ENCODE data around the gene MS4A18. TPM values are rescaled to one million over a fixed set of nuclear protein-coding genes. Genes with fewer than 3 reads are reported as not detected.

MS4A18 gene
- total RNA-seq, 5 donors from 2014 or later (not counting 1 experiment from before 2014, with no cell fraction given): not detected

DNA sequence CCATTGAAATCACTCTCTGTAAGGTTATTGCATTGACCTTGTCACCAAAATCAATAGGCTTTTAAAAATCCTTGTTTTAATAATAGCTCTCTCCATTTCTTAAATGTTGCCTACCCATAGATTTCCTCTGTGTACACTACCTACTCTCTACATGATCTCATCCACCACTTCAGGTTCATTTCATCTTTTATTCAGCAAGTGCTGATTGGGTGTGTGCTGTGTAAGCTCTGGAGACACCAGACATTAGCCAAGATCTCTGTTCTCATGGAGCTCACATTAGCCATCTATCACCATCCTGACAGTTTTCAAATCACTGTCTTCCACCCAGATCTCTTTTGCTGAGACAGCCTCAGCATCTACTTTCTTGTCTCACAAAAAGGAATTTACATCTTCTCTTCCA, 56.3 kb downstream of the MS4A18 start:
- H3K27ac ChIP-seq (ENCODE audit: low read length): no peak overlapping the region
- CTCF ChIA-PET: interaction anchor here (0.6 to 0.8 kb wide), 2 partner anchors 19 to 993 kb away, joined by 3 to 8 read pairs; no protein-coding TSS in a partner anchor
- no peaks in the 10 kb centered on the region for H3K36me3 ChIP-seq (ENCODE audit: control insufficient read depth in 2 of 2, extremely low read depth in 1 of 2, insufficient read depth in 1 of 2, low read length in 1 of 2)
- Mint-ChIP-seq H3K27me3 (no peaks in the 10 kb centered on the region), H3K4me3 (no peak overlapping the region), H3K36me3 (no peaks in the 10 kb centered on the region), H3K4me1 (no peaks in the 10 kb centered on the region), H3K9me3 (no peaks in the 10 kb centered on the region), H3K27ac (no peak overlapping the region)
- H3K4me3 ChIP-seq (ENCODE audit: control insufficient read depth in 1 of 2, extremely low read depth in 1 of 2, low read length in 1 of 2): no peak overlapping the region
- POLR2A ChIA-PET: no interaction called here
- H3K9me3 ChIP-seq: no peaks in the 10 kb centered on the region
- peaks cover 2 to 9% of the 10 kb centered on the region in 2 experiments for H3K27me3 ChIP-seq (replicated peaks in 1 of 2; ENCODE audit: control insufficient read depth in 2 of 2, extremely low read depth in 1 of 2, insufficient read depth in 2 of 2, low read length in 1 of 2)
- DNase-seq (no peak), ATAC-seq (replicated peaks in 1 of 4) (no peak)
- no peaks in the 10 kb centered on the region for H3K4me1 ChIP-seq (ENCODE audit: control insufficient read depth in 1 of 2, extremely low read depth in 1 of 2, insufficient read depth in 2 of 2, low read length in 2 of 2)

DNA sequence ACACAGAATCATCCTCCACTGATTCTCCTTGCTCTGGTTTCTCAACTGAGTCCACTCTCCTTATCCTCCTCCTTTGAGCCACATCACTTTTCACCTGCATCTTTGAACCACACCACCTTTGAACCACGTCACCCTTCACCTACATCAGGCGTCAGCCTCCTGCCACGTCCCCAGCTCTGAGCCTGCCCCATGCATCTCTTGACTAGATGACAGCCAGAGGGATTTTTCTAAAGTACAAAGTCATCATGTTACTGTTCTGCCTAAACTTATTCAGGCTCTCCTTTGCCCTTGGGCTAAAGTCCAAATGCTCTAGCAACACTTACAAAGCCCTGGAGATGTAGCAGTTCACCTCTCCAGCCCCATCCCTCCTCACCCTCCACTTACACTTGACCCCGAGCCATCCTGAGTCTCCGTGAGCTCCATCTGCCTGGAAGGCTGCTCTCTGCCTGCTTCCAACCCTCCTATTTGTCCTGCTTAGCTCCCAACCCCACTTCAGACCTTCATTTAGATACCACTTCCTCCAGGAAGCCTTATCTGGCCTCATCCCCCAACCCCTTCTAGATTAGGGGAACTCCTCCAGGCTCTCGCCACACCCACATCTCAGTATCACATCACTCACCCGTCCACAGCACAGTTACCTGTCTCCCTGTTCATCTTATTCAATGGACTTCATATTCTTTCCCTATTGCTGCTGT, 56.9 kb downstream of the MS4A18 start:
- CTCF ChIA-PET: interaction anchor here (0.7 to 0.8 kb wide), 2 partner anchors 19 to 854 kb away, joined by 3 to 6 read pairs; no protein-coding TSS in a partner anchor
- Histone ChIP-seq H3K4me3 (ENCODE audit: control insufficient read depth in 1 of 2, extremely low read depth in 1 of 2, low read length in 1 of 2) (no peak overlapping the region), H3K27me3 (replicated peaks in 1 of 2; ENCODE audit: control insufficient read depth in 2 of 2, extremely low read depth in 1 of 2, insufficient read depth in 2 of 2, low read length in 1 of 2) (peaks cover 2 to 5% of the 10 kb centered on the region in 2 experiments), H3K4me1 (ENCODE audit: control insufficient read depth in 1 of 2, extremely low read depth in 1 of 2, insufficient read depth in 2 of 2, low read length in 2 of 2) (no peaks in the 10 kb centered on the region), H3K9me3 (no peaks in the 10 kb centered on the region), H3K36me3 (ENCODE audit: control insufficient read depth in 2 of 2, extremely low read depth in 1 of 2, insufficient read depth in 1 of 2, low read length in 1 of 2) (no peaks in the 10 kb centered on the region), H3K27ac (ENCODE audit: low read length) (no peak overlapping the region)
- no peaks in the 10 kb centered on the region for H3K4me1 Mint-ChIP-seq
- H3K27me3 Mint-ChIP-seq: no peaks in the 10 kb centered on the region
- no peak for ATAC-seq (replicated peaks in 1 of 4)
- H3K36me3 Mint-ChIP-seq: no peaks in the 10 kb centered on the region
- H3K27ac Mint-ChIP-seq: no peak overlapping the region
- no peak for DNase-seq
- no peak overlapping the region for H3K4me3 Mint-ChIP-seq
- no peaks in the 10 kb centered on the region for H3K9me3 Mint-ChIP-seq
- 79% methylated on average over 7 of the region's 7 CpGs for WGBS (ENCODE audit: insufficient coverage)
- POLR2A ChIA-PET: interaction anchor here in 1 of 2 donors (0.6 kb wide), 1 partner anchor 1801 kb away, joined by 8 read pairs; no protein-coding TSS in a partner anchor

DNA sequence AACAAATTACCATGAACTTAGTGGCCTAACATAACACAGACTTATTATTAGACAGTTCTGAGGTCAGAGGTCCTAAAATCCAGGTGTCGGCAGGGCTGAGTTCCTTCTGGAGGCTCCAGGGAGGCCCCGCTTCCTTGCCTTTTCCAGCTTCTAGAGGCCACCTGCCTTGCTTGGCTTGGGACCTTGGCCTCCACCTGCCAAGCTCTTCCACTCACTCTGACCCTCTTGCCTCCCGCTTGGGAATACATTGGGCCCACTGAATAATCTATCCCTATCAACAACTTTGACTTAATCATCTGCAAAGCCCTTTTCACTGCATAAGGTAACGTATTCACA, 57.4 kb downstream of the MS4A18 start:
- H3K4me3 ChIP-seq (ENCODE audit: control insufficient read depth in 1 of 2, extremely low read depth in 1 of 2, low read length in 1 of 2): no peak overlapping the region
- peaks cover 2 to 5% of the 10 kb centered on the region in 2 experiments for H3K27me3 ChIP-seq (replicated peaks in 1 of 2; ENCODE audit: control insufficient read depth in 2 of 2, extremely low read depth in 1 of 2, insufficient read depth in 2 of 2, low read length in 1 of 2)
- H3K4me3 Mint-ChIP-seq: no peak overlapping the region
- DNase-seq: no peak
- H3K36me3 ChIP-seq (ENCODE audit: control insufficient read depth in 2 of 2, extremely low read depth in 1 of 2, insufficient read depth in 1 of 2, low read length in 1 of 2): no peaks in the 10 kb centered on the region
- no peak overlapping the region for H3K27ac ChIP-seq (ENCODE audit: low read length)
- no peaks in the 10 kb centered on the region for H3K9me3 Mint-ChIP-seq
- no peak overlapping the region for H3K27ac Mint-ChIP-seq
- no peak for ATAC-seq (replicated peaks in 1 of 4)
- H3K36me3 Mint-ChIP-seq: no peaks in the 10 kb centered on the region
- no peaks in the 10 kb centered on the region for H3K9me3 ChIP-seq
- H3K4me1 ChIP-seq (ENCODE audit: control insufficient read depth in 1 of 2, extremely low read depth in 1 of 2, insufficient read depth in 2 of 2, low read length in 2 of 2): no peaks in the 10 kb centered on the region
- no peaks in the 10 kb centered on the region for H3K4me1 Mint-ChIP-seq
- H3K27me3 Mint-ChIP-seq: no peaks in the 10 kb centered on the region
- ChIA-PET CTCF (interaction anchor here in 1 of 2 donors (0.7 kb wide), 1 partner anchor 853 kb away, joined by 6 read pairs; no protein-coding TSS in a partner anchor), POLR2A (interaction anchor here in 1 of 2 donors (0.6 kb wide), 1 partner anchor 1801 kb away, joined by 8 read pairs; no protein-coding TSS in a partner anchor)
- WGBS (ENCODE audit: insufficient coverage): 100% methylated on average over 2 of the region's 4 CpGs

DNA sequence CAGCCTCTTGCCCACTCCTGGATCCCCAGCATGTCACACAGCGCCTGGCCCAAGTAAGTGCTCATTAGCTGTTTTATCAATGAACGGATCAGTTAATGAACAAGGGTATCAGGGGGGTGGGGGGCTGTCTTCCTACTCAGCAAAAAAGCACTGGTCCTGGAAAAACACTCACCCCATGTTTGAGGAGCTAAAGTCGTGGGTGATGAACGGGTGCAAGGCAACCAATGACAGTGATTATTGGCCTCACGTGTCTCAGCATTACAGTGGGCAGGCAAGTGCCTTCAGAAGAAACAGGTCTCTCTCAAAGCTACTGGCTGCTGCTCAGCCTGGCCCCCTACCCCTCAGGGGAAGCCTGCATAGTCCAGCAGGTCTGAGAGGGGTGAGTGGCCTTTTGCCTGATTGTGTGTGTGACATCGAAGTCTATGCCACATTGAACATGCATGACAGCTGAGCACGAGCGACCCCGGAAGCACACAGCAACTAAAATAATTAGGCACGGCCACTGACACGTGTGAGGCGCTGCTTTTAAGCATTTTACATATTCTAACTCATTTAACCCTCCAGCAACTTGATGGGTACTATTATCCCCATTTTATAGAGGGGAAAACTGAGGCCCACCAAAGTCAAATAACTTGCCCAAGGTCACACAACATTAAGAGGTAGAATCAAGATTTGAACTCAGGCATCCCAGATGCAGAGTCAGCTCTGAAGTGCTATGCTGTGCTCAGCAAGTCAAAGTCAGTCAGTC, 58.0 kb downstream of the MS4A18 start:
- Mint-ChIP-seq H3K4me1 (no peaks in the 10 kb centered on the region), H3K9me3 (no peaks in the 10 kb centered on the region), H3K36me3 (no peaks in the 10 kb centered on the region), H3K27me3 (no peaks in the 10 kb centered on the region), H3K4me3 (no peak overlapping the region), H3K27ac (no peak overlapping the region)
- POLR2A ChIA-PET: interaction anchor here in 1 of 2 donors (0.6 kb wide), 1 partner anchor 1800 kb away, joined by 8 read pairs; no protein-coding TSS in a partner anchor
- no peak for DNase-seq
- no peak for ATAC-seq (replicated peaks in 1 of 4)
- Histone ChIP-seq H3K27me3 (replicated peaks in 1 of 2; ENCODE audit: control insufficient read depth in 2 of 2, extremely low read depth in 1 of 2, insufficient read depth in 2 of 2, low read length in 1 of 2) (peaks cover 2 to 5% of the 10 kb centered on the region in 2 experiments), H3K27ac (ENCODE audit: low read length) (no peak overlapping the region), H3K36me3 (ENCODE audit: control insufficient read depth in 2 of 2, extremely low read depth in 1 of 2, insufficient read depth in 1 of 2, low read length in 1 of 2) (no peaks in the 10 kb centered on the region), H3K4me1 (ENCODE audit: control insufficient read depth in 1 of 2, extremely low read depth in 1 of 2, insufficient read depth in 2 of 2, low read length in 2 of 2) (no peaks in the 10 kb centered on the region), H3K9me3 (no peaks in the 10 kb centered on the region), H3K4me3 (ENCODE audit: control insufficient read depth in 1 of 2, extremely low read depth in 1 of 2, low read length in 1 of 2) (no peak overlapping the region)
- CTCF ChIA-PET: interaction anchor here in 1 of 2 donors (0.7 kb wide), 1 partner anchor 852 kb away, joined by 6 read pairs; no protein-coding TSS in a partner anchor
- WGBS (ENCODE audit: insufficient coverage): 60% methylated on average over 3 of the region's 12 CpGs

DNA sequence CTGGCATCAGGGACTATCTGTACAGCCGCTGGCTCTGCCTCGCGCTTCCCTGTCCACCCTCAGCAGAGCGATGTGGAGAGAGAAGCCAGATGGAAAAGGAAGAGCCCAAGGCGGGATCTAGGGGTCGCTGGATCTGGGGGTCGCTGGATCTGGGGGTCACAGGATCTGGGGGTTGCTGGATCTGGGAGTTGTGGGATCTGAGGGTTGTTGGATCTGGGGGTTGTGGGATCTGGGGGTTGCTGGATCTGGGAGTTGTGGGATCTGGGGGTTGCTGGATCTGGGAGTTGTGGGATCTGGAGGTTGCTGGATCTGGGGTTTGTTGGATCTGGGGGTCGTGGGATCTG, 58.6 kb downstream of the MS4A18 start:
- Mint-ChIP-seq H3K27ac (no peak overlapping the region), H3K36me3 (no peaks in the 10 kb centered on the region)
- POLR2A ChIA-PET: no interaction called here

DNA sequence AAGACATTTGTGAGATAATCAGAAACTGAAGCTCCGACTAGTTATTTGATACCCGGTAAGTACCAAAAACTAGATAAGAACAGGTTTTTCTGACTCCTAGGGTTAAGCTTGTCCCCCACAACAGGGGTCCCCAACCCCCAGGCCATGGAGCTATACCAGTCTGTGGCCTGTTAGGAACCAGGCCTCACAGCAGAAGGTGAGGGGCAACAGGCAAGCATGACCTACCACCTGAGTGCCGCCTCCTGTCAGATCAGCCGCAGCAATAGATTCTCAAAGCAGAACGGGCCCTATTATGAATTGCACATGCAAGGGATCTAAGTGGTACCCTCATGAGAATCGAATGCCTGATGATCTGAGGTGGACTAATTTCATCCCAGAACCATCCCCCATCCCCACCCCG, 59.4 kb downstream of the MS4A18 start:
- H3K36me3 ChIP-seq (ENCODE audit: control insufficient read depth in 2 of 2, extremely low read depth in 1 of 2, insufficient read depth in 1 of 2, low read length in 1 of 2): no peaks in the 10 kb centered on the region
- H3K27me3 ChIP-seq (replicated peaks in 1 of 2; ENCODE audit: control insufficient read depth in 2 of 2, extremely low read depth in 1 of 2, insufficient read depth in 2 of 2, low read length in 1 of 2): peaks cover 2 to 5% of the 10 kb centered on the region in 2 experiments
- Mint-ChIP-seq H3K9me3 (no peaks in the 10 kb centered on the region), H3K27me3 (no peaks in the 10 kb centered on the region), H3K27ac (no peak overlapping the region), H3K36me3 (no peaks in the 10 kb centered on the region), H3K4me3 (no peak overlapping the region), H3K4me1 (peaks cover 0 to 2% (median 0%) of the 10 kb centered on the region in 3 donors)
- CTCF ChIA-PET: no interaction called here
- H3K4me1 ChIP-seq (ENCODE audit: control insufficient read depth in 1 of 2, extremely low read depth in 1 of 2, insufficient read depth in 2 of 2, low read length in 2 of 2): no peaks in the 10 kb centered on the region
- POLR2A ChIA-PET: no interaction called here
- DNase-seq (no peak), ATAC-seq (replicated peaks in 1 of 4) (no peak)
- H3K27ac ChIP-seq (ENCODE audit: low read length): no peak overlapping the region
- H3K4me3 ChIP-seq (ENCODE audit: control insufficient read depth in 1 of 2, extremely low read depth in 1 of 2, low read length in 1 of 2): no peak overlapping the region
- 92% methylated on average over 4 of the region's 7 CpGs for WGBS (ENCODE audit: insufficient coverage)
- no peaks in the 10 kb centered on the region for H3K9me3 ChIP-seq

More for the DNA sequence above, 58.6 kb downstream of the MS4A18 start:
- Histone ChIP-seq H3K27ac (ENCODE audit: low read length) (no peak overlapping the region), H3K4me1 (ENCODE audit: control insufficient read depth in 1 of 2, extremely low read depth in 1 of 2, insufficient read depth in 2 of 2, low read length in 2 of 2) (no peaks in the 10 kb centered on the region), H3K9me3 (no peaks in the 10 kb centered on the region), H3K27me3 (replicated peaks in 1 of 2; ENCODE audit: control insufficient read depth in 2 of 2, extremely low read depth in 1 of 2, insufficient read depth in 2 of 2, low read length in 1 of 2) (peaks cover 2 to 5% of the 10 kb centered on the region in 2 experiments), H3K4me3 (ENCODE audit: control insufficient read depth in 1 of 2, extremely low read depth in 1 of 2, low read length in 1 of 2) (no peak overlapping the region), H3K36me3 (ENCODE audit: control insufficient read depth in 2 of 2, extremely low read depth in 1 of 2, insufficient read depth in 1 of 2, low read length in 1 of 2) (no peaks in the 10 kb centered on the region)
- CTCF ChIA-PET: no interaction called here
- H3K4me1 Mint-ChIP-seq: no peaks in the 10 kb centered on the region
- no peak for ATAC-seq (replicated peaks in 1 of 4)
- H3K27me3 Mint-ChIP-seq: no peaks in the 10 kb centered on the region
- WGBS (ENCODE audit: insufficient coverage): 94% methylated on average over 7 of the region's 8 CpGs
- H3K4me3 Mint-ChIP-seq: no peak overlapping the region
- DNase-seq: no peak
- H3K9me3 Mint-ChIP-seq: no peaks in the 10 kb centered on the region

All from T-cell (primary cell).